ENCODE results near the gene RHOC.
A peak's percentile ranks its signal among the peaks of the same experiment; 100 is the strongest.

Gene RHOC

GRCh38 chr1:112717263-112717873 lies 10.4 kb upstream of the RHOC start:
- DNase-seq (ENCODE audit: low read depth) = no peak

DNA sequence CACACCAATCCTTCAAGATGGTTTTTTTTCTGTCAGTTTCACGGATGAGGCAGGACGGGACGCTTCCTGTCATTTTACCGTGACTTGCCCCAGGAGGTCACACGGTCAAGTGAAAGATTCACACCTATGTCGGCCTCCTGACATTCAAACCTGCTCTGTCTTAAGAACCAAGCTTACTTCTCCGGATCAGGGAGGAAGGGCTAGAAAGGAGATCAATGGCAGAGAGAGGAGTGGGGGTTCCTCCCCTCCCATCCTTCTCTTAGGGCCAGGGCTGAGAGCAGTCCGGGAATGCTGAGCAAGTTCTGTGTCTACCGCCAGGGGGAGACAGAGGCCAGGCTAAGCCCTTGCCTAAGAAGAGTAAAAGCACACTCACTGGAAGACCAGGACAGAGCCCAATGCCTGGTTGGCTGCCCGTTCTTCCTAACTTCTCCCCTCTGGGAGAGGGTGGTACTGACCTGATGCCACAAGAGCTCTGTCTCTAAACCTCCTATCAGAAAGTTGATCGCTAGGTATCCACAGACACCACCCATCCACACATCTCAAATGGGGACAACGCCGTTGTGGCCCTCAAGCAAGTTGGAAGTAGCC lies 9.3 kb upstream of the RHOC start:
- DNase-seq (ENCODE audit: low read depth) = peak; percentile 90

- peak; percentile 94 for DNase-seq (ENCODE audit: low read depth)
These were observed 8.5 kb upstream of the RHOC start, which contains the start of gene PPM1J for GRCh38 chr1:112715264-112716053. PPM1J (minus strand) TSS chr1:112715332; CDS start chr1:112715301, 31 bp downstream.

DNA sequence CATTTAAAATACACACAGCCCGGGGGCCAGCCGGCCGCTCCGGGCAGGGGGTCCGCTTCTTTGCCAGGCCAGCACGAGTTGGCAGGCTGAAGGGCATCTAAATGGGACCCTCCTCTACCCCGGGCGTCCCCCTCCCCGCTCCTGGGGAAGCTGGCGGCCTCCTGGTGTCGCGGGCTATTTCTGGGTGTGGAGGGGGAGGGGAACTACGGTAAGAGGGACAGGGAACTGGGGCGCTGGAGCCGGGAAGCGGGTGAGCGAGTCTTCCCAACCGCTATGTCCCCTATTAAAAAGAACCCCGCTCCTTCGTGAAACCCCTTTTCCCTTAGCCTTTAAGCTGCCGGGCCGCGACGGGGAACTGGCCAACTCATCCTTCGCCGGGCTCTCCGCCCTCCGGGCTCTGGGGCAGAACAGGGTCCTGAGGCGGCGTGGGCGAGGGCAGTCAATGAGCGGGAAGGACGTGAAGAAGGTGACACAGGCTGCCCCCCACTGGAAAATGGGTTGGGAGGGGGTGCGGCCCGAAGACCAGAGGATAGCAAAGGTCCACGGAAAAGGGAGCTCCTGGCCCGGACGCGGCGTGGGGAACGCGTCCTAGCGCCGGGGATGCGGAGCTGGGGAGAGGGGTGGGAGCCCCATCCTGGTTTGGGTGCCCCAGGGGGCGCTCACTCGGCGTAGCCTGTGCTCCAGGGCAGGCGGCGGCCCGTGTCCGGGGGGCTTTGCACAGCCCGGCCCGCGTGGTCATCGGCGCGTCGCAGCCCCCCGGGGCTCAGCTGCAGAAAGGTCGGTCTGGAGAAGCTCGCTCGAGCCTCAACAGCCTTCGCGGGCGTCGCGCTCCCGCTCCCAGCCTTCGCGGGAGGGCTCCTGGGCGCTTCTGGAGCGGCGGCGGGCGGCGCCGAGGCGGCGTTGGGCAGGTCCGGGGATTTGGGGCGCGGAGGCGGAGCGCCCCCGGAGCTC lies 7.7 kb upstream of the RHOC start:
- DNase-seq (ENCODE audit: low read depth) = peak; percentile 19

- DNase-seq (ENCODE audit: low read depth) = no peak
These were observed 6.8 kb upstream of the RHOC start for GRCh38 chr1:112713466-112714312.

- DNase-seq (ENCODE audit: low read depth) = no peak
These were observed 5.8 kb upstream of the RHOC start for GRCh38 chr1:112712701-112713128.

- no peak for DNase-seq (ENCODE audit: low read depth)
These were observed 5.3 kb upstream of the RHOC start for GRCh38 chr1:112712191-112712590.

GRCh38 chr1:112711670-112712069 lies 4.7 kb upstream of the RHOC start:
- DNase-seq (ENCODE audit: low read depth) = no peak

DNA sequence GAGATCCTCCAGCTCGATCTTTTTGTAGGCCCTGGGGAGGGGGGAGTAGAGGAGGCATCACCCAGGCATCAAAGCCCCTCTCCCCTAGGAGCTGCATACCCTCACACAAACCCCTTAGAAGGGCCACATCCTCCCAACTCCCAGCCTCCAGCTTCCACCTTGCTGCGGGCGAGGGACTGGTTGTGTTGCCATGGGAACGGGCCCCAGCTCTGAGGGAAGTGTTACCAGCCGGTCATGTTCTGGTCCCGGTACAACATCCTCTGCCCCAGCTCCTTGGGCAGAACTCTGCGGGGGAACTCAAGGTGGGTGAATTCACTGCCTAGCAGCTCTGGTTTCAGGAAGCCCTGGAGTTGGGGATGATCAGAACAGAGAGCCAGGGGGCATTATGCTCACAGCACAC lies 4.1 kb upstream of the RHOC start:
- no peak for DNase-seq (ENCODE audit: low read depth)

- no peak for DNase-seq (ENCODE audit: low read depth)
These were observed 3.7 kb upstream of the RHOC start for GRCh38 chr1:112710586-112710985.

DNA sequence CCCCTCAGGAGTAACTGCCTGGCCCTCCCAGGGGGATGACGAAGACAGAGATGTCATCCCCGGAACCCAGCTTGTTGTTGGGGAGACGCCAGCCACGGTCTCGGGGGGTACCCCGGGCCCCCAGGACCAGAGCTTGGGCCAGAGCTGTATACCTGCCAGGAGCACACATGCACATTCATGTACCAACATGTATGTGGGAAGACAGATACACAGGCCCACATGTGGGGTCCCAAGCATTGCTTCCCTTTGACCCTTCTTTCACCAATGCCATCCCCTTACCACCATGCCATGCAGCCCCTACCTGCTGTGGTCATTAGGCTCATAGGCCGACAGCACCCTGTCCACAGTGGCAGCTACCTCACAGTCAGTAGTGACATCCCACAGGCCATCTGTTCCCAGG lies 3.2 kb upstream of the RHOC start:
- no peak for DNase-seq (ENCODE audit: low read depth)

- DNase-seq (ENCODE audit: low read depth) = no peak
These were observed 1.6 kb upstream of the RHOC start for GRCh38 chr1:112708489-112708888.

- DNase-seq (ENCODE audit: low read depth) = no peak
These were observed 1.1 kb upstream of the RHOC start for GRCh38 chr1:112708002-112708448.

DNA sequence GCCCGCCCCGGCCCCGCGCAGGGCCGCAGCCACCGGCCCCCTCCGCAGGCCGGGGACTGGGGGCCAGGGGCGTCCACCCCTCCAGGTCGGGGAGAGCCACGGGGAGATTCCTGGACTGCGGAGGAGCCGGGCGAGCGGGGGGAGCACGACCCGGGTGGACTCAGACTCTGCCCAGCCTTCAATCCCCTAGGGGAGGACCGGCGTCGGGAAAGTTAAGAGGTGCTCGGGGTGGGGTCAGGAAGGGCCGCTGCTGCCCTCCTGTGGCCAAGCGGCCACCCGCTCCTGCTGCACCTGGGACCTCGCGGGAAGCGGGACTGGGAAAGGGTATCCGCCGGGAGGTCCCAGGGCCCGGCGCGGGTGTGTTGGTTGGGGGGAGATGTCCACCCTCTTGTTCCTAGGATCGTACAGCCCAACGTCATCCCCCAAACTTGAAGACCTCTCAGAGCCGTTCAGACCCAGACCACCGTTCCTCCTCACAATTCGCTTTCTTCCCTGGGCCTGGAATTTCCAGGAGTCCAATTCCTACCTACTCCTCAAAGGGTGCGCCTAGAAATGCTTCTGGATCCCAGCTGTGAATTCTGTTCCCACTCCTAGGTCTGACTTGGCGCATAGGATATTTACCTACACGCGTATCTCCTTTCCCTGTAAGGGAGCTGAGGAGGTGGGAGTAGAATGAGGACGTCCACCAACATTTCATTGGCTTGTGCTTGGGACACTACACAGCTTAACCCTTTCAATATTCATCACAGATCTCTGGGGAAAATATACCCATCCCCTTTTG lies 484 bp upstream of the RHOC start:
- peak; percentile 89 for DNase-seq (ENCODE audit: low read depth)

- DNase-seq (ENCODE audit: low read depth) = peak; percentile 99
These were observed 1.8 kb downstream of the RHOC start for GRCh38 chr1:112704934-112705627.

GRCh38 chr1:112704391-112704933 lies 2.5 kb downstream of the RHOC start:
- DNase-seq (ENCODE audit: low read depth) = no peak

- DNase-seq (ENCODE audit: low read depth) = no peak
These were observed 3.2 kb downstream of the RHOC start for GRCh38 chr1:112703706-112704105.

- DNase-seq (ENCODE audit: low read depth) = no peak
These were observed 4.3 kb downstream of the RHOC start for GRCh38 chr1:112702420-112703261.

- DNase-seq (ENCODE audit: low read depth) = peak; percentile 41
These were observed 4.9 kb downstream of the RHOC start for GRCh38 chr1:112702067-112702395.

Measured in EH (cell line).